ENCODE results near the gene ZNF385B. TPM values are rescaled to one million over a fixed set of nuclear protein-coding genes. Genes with fewer than 3 reads are reported as not detected.
"Not testable (repeated sequence)": the region's sequence is repeated elsewhere in the genome, so short reads cannot be mapped to it uniquely, and the experiment has no call there.

ZNF385B gene
- total RNA-seq, 4 donors from 2014 or later = 0.74 to 4.6 (median 0.82) TPM; not detected in 1

- ATAC-seq (ENCODE audit: low FRiP score) (no peak), DNase-seq (ENCODE audit: low spot score) (no peak)
- TF ChIP-seq CTCF (IDR thresholded peaks at IDR 0.05) = no peak
Observed at GRCh38 chr2:179893616-179894015, 32.2 kb upstream of the ZNF385B start.

- no peak for DNase-seq (ENCODE audit: low spot score)
- ATAC-seq (ENCODE audit: low FRiP score) = no peak
- no peak for TF ChIP-seq CTCF (IDR thresholded peaks at IDR 0.05)
Observed at GRCh38 chr2:179891237-179891636, 29.8 kb upstream of the ZNF385B start.

- ATAC-seq (ENCODE audit: low FRiP score) (no peak), DNase-seq (ENCODE audit: low spot score) (no peak)
- no peak for TF ChIP-seq CTCF (IDR thresholded peaks at IDR 0.05)
Observed at GRCh38 chr2:179890666-179891065, 29.3 kb upstream of the ZNF385B start.

- ATAC-seq (ENCODE audit: low FRiP score) = not testable (repeated sequence)
Observed at GRCh38 chr2:179888642-179889041, 27.2 kb upstream of the ZNF385B start.

GRCh38 chr2:179884193-179884592, 22.8 kb upstream of the ZNF385B start:
- DNase-seq (ENCODE audit: low spot score) (no peak), ATAC-seq (ENCODE audit: low FRiP score) (no peak)
- TF ChIP-seq CTCF (IDR thresholded peaks at IDR 0.05) = no peak

More at GRCh38 chr2:179888642-179889041, 27.2 kb upstream of the ZNF385B start:
- DNase-seq (ENCODE audit: low spot score) = not testable (repeated sequence)

- TF ChIP-seq CTCF (IDR thresholded peaks at IDR 0.05) = no peak
- DNase-seq (ENCODE audit: low spot score) = no peak
Observed at GRCh38 chr2:179882851-179883806, 21.7 kb upstream of the ZNF385B start.

GRCh38 chr2:179877601-179878364, 16.4 kb upstream of the ZNF385B start:
- ATAC-seq (ENCODE audit: low FRiP score) = no peak

More at GRCh38 chr2:179882851-179883806, 21.7 kb upstream of the ZNF385B start:
- ATAC-seq (ENCODE audit: low FRiP score) = no peak

More at GRCh38 chr2:179877601-179878364, 16.4 kb upstream of the ZNF385B start:
- no peak for TF ChIP-seq CTCF (IDR thresholded peaks at IDR 0.05)
- no peak for DNase-seq (ENCODE audit: low spot score)

All from omental fat pad (tissue), 4 donors.